ENCODE results near the gene ELMOD3.

The ELMOD3 gene

DNA sequence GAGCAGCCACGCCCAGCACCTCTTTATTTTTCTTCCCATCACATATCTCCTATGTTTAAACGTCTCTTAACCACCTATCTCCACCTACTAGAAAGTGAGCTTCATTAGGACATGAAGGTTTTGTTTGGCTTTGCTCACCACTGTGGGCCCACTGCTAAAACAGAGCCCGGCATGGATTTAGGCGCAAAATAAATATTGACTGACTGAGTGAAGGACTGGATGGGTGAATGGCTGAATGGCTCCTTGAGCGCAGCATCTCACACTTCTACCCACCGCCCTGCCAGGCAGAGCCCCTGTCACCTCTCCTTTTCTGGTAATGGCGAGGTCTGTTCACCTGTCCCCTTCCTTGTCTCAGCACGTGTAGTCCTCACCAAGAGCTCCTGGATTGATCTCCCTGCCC, 45.5 kb downstream of the ELMOD3 start:
- Histone ChIP-seq H3K9me3 (ENCODE audit: severe bottlenecking) (peaks cover 4% of the 10 kb centered on the region), H3K27ac (no peak overlapping the region), H3K4me3 (ENCODE audit: low read depth, low read length) (no peak overlapping the region), H3K27me3 (ENCODE audit: insufficient read depth, low read depth, severe bottlenecking) (no peaks in the 10 kb centered on the region), H3K36me3 (no peaks in the 10 kb centered on the region)
- TF ChIP-seq, protein P1, sequence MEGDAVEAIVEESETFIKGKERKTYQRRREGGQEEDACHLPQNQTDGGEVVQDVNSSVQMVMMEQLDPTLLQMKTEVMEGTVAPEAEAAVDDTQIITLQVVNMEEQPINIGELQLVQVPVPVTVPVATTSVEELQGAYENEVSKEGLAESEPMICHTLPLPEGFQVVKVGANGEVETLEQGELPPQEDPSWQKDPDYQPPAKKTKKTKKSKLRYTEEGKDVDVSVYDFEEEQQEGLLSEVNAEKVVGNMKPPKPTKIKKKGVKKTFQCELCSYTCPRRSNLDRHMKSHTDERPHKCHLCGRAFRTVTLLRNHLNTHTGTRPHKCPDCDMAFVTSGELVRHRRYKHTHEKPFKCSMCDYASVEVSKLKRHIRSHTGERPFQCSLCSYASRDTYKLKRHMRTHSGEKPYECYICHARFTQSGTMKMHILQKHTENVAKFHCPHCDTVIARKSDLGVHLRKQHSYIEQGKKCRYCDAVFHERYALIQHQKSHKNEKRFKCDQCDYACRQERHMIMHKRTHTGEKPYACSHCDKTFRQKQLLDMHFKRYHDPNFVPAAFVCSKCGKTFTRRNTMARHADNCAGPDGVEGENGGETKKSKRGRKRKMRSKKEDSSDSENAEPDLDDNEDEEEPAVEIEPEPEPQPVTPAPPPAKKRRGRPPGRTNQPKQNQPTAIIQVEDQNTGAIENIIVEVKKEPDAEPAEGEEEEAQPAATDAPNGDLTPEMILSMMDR (IDR thresholded peaks at IDR 0.05; ENCODE audit: low read depth, low read length), result no peak
- no peak for DNase-seq

DNA sequence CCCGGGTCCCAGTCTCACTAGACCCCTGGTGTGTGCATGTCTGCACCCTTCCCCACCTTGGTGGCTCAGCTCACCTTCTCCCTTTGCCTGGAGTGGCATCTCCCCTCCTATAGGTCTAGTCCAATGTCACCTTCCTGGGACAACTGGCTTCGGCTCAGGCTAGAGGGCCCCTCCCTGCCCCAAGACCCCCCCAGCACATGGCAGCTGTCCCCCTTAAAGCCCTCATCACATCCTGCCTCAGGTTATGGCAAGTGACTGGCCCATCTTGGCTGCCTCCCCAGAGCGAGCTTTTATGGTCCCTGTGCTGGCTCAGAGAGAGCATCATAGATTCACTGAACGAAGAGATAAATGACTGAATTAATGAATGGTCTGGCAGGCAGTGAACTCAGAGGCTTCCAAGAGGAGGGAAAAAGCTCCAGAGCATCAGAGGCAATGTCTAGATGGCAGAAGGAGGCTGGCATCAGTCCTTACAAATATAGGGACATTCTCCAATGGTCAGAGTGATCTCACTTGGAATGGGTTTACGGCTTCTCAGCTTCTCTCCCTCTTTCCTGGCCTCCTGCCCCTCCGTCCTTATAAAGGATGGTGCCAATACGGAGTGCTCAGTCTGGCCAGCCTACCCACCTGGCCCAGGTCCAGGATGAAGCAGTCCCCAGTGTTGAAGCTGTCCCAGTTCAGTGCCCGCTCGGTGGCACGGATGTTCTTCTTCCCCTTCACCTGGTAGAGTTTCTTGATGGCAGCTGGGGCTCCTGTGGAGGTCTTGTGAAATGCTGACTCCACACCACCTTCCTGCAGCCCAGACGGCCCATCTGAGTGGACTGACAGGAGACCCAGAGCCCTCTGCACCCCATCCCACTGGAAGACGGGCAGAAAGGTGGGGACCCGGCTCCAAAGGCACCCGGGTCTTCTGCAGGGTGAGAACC, 46.2 kb downstream of the ELMOD3 start:
- TF ChIP-seq, protein P1 (IDR thresholded peaks at IDR 0.05; ENCODE audit: low read depth, low read length), result no peak
- Histone ChIP-seq H3K9me3 (ENCODE audit: severe bottlenecking) (peaks cover 4% of the 10 kb centered on the region), H3K27ac (no peak overlapping the region), H3K36me3 (no peaks in the 10 kb centered on the region), H3K27me3 (ENCODE audit: insufficient read depth, low read depth, severe bottlenecking) (no peaks in the 10 kb centered on the region), H3K4me3 (ENCODE audit: low read depth, low read length) (no peak overlapping the region)
- no peak for DNase-seq

DNA sequence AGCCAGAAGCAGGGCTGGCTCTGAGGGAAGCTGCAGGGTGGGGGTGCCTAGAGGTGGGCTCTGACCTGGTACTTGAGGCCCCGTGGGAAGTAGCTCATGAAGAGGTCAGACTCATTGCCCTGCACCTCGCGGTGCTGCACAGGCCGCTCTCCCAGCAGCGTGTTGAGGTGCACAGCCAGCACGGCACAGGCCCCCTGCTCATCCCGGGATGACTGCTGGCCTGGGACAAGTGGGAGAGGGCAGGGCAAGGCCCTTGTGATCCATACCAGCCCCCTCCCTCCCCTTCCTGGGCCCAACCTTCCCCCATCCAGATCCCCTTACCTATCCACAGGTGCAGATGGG, 46.9 kb downstream of the ELMOD3 start:
- H3K27ac ChIP-seq, result no peak overlapping the region
- no peak overlapping the region for H3K4me3 ChIP-seq (ENCODE audit: low read depth, low read length)
- H3K36me3 ChIP-seq, result no peaks in the 10 kb centered on the region
- no peaks in the 10 kb centered on the region for H3K27me3 ChIP-seq (ENCODE audit: insufficient read depth, low read depth, severe bottlenecking)
- H3K9me3 ChIP-seq (ENCODE audit: severe bottlenecking), result peaks cover 4% of the 10 kb centered on the region
- no peak for DNase-seq
- TF ChIP-seq, protein P1 (IDR thresholded peaks at IDR 0.05; ENCODE audit: low read depth, low read length), result no peak

DNA sequence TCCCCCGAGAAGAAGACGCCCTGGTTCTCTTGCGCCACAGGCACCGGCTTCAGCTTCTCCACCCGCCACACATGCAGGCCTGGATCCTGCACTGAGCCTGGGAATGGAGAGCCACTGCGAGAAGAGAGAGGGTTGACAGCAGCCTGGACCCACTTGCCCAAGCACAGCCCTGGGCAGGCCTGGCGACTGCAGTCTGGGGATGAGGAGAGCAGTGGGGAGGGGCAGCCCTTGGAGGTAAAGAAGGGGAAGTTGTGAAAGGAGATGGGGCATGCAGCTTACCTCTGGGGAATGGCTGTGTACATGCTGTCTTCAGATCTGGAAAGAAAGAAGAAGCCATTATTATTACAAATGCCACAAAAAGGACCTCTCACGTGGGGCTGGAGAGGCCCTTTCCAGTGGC, 47.3 kb downstream of the ELMOD3 start:
- H3K4me3 ChIP-seq (ENCODE audit: low read depth, low read length), result no peak overlapping the region
- no peaks in the 10 kb centered on the region for H3K27me3 ChIP-seq (ENCODE audit: insufficient read depth, low read depth, severe bottlenecking)
- DNase-seq, result no peak
- H3K27ac ChIP-seq, result no peak overlapping the region
- H3K9me3 ChIP-seq (ENCODE audit: severe bottlenecking), result peaks cover 4% of the 10 kb centered on the region
- H3K36me3 ChIP-seq, result no peaks in the 10 kb centered on the region
- TF ChIP-seq, protein P1 (IDR thresholded peaks at IDR 0.05; ENCODE audit: low read depth, low read length), result no peak

DNA sequence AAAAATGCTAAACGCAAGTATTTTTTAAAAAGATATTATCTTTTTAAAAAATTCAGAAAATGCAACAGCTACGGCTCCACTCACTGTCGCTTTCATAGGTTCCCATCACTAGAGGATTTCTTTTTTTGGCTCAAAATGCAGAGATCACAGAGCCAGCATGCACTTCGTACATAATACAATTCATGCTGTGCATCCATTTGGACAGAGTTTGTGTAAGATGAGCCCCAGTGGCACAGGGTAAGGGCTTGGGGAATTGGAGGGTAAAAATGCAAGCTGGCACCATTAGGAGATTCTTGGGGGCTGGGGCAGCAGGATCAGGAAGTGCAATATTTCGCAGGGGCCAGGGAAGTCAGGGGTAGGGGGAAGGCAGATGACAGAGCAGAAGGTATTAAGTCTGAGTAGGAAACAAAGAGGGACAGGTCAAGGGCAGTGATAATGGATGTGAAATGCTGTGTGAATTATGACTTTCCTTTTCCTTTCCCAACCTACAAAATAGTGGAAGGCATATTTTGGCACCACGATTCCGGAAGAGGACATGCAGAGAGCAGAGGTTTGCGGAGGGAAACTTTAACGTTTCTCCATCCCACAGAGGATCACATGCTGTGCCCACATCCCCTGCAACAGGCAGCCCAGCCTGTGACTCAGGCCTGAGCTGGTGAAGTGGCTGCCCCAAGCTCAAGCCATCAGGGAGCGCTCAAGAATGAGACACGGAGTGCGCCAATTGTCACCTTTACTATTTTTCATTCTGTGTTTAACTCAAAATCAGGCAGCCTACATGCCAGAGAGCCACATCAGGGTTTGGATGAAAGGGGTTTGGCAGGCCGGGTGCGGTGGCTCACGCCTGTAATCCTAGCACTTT, 50.9 kb downstream of the ELMOD3 start:
- TF ChIP-seq, protein P1 (IDR thresholded peaks at IDR 0.05; ENCODE audit: low read depth, low read length), result no peak
- H3K9me3 ChIP-seq (ENCODE audit: severe bottlenecking), result peaks cover 4% of the 10 kb centered on the region
- DNase-seq, result no peak
- H3K4me3 ChIP-seq (ENCODE audit: low read depth, low read length), result no peak overlapping the region
- H3K27me3 ChIP-seq (ENCODE audit: insufficient read depth, low read depth, severe bottlenecking), result no peaks in the 10 kb centered on the region
- H3K27ac ChIP-seq, result no peak overlapping the region
- no peaks in the 10 kb centered on the region for H3K36me3 ChIP-seq

All from WERI-Rb-1 (cell line).